Chondrocyte (in vitro differentiated cells): ENCODE results near the gene SLC7A7. TPM values are rescaled to one million over a fixed set of nuclear protein-coding genes. Genes with fewer than 3 reads are reported as not detected.

Source experiments
- DNase-seq: peaks from one replicate; pipeline ENCODE4 v3.0.0; 2021; ENCODE audit warnings: mixed read lengths, low spot score
- H3K27ac Mint-ChIP-seq: one replicate; pipeline ENCODE4 v1.8.0; 2021; ENCODE audit warnings: mild to moderate bottlenecking, moderate library complexity, mixed read lengths; ENCODE audit not compliant: unreplicated experiment
- H3K27me3 Mint-ChIP-seq: 2 replicates; pipeline ENCODE4 v1.8.0; 2021; ENCODE audit warnings: low read depth, mixed read lengths
- H3K36me3 Mint-ChIP-seq: 2 replicates; pipeline ENCODE4 v1.8.0; 2021; ENCODE audit warnings: low read depth, mixed read lengths
- H3K4me1 Mint-ChIP-seq: 2 replicates; pipeline ENCODE4 v1.8.0; 2021; ENCODE audit warnings: low read depth, mild to moderate bottlenecking, mixed read lengths
- H3K4me3 Mint-ChIP-seq: one replicate; pipeline ENCODE4 v1.8.0; 2021; ENCODE audit warnings: mild to moderate bottlenecking, moderate library complexity, mixed read lengths; ENCODE audit not compliant: unreplicated experiment
- H3K9me3 Mint-ChIP-seq: 2 replicates; pipeline ENCODE4 v1.8.0; 2021; ENCODE audit warnings: low read depth, mixed read lengths
- CTCF ChIP-seq: fragments of 200-600 bp; sonication (generic); IDR thresholded peaks from 2 replicates; pipeline ENCODE4 v1.5.0; 2021; ENCODE audit warnings: antibody characterized with exemption, mild to moderate bottlenecking, moderate library complexity
- total RNA-seq: library from RNA; stranded (reverse); gene quantifications from 3 replicates; pipeline ENCODE4 v1.2.1, GENCODE V29; 2021

Gene SLC7A7
- total RNA-seq, 1 donor from 2014 or later: 1.5 TPM

- H3K27ac Mint-ChIP-seq: peak overlapping the region; percentile 49
- no peaks in the 10 kb centered on the region for H3K9me3 Mint-ChIP-seq
- peaks cover 88% of the 10 kb centered on the region for H3K4me1 Mint-ChIP-seq
- TF ChIP-seq CTCF: no peak
- DNase-seq: peak; percentile 72
- H3K36me3 Mint-ChIP-seq: peaks cover 55% of the 10 kb centered on the region
- no peak overlapping the region for H3K4me3 Mint-ChIP-seq
- no peaks in the 10 kb centered on the region for H3K27me3 Mint-ChIP-seq
Observed at GRCh38 chr14:22842211-22843122, 27.2 kb upstream of the SLC7A7 start.

GRCh38 chr14:22841769-22842168 is 26.5 kb upstream of the SLC7A7 start:
- Mint-ChIP-seq H3K27me3 (no peaks in the 10 kb centered on the region), H3K36me3 (peaks cover 59% of the 10 kb centered on the region), H3K27ac (peak overlapping the region; percentile 64), H3K4me3 (no peak overlapping the region), H3K4me1 (peaks cover 84% of the 10 kb centered on the region), H3K9me3 (no peaks in the 10 kb centered on the region)
- no peak for TF ChIP-seq CTCF
- peak; percentile 43 for DNase-seq

GRCh38 chr14:22841311-22841710 is 26.1 kb upstream of the SLC7A7 start:
- H3K4me1 Mint-ChIP-seq: peaks cover 79% of the 10 kb centered on the region
- no peak for TF ChIP-seq CTCF
- no peaks in the 10 kb centered on the region for H3K27me3 Mint-ChIP-seq
- no peaks in the 10 kb centered on the region for H3K9me3 Mint-ChIP-seq
- peak overlapping the region; percentile 71 for H3K27ac Mint-ChIP-seq
- peaks cover 54% of the 10 kb centered on the region for H3K36me3 Mint-ChIP-seq
- H3K4me3 Mint-ChIP-seq: no peak overlapping the region
- peak; percentile 66 for DNase-seq

GRCh38 chr14:22839159-22839779 is 24.0 kb upstream of the SLC7A7 start:
- Mint-ChIP-seq H3K4me1 (peaks cover 70% of the 10 kb centered on the region), H3K4me3 (peak overlapping the region; percentile 100), H3K27ac (peak overlapping the region; percentile 92), H3K36me3 (peaks cover 36% of the 10 kb centered on the region), H3K9me3 (no peaks in the 10 kb centered on the region), H3K27me3 (no peaks in the 10 kb centered on the region)
- DNase-seq: no peak
- TF ChIP-seq CTCF: no peak

GRCh38 chr14:22838631-22839041 is 23.4 kb upstream of the SLC7A7 start:
- no peak for TF ChIP-seq CTCF
- H3K27ac Mint-ChIP-seq: peak overlapping the region; percentile 92
- H3K36me3 Mint-ChIP-seq: peaks cover 36% of the 10 kb centered on the region
- no peaks in the 10 kb centered on the region for H3K27me3 Mint-ChIP-seq
- H3K4me1 Mint-ChIP-seq: peaks cover 66% of the 10 kb centered on the region
- no peaks in the 10 kb centered on the region for H3K9me3 Mint-ChIP-seq
- DNase-seq: no peak
- peak overlapping the region; percentile 100 for H3K4me3 Mint-ChIP-seq
